GM10266 (cell line): ENCODE results near the gene LINGO3.
A peak's percentile ranks its signal among the peaks of the same experiment; 100 is the strongest.

Experiments used
- DNase-seq: peaks from one replicate; pipeline ENCODE4 v3.0.0; 2012; ENCODE audit errors: extremely low spot score
- CTCF ChIP-seq: IDR thresholded peaks from 2 replicates; pipeline ENCODE4 v1.5.1; 2012; ENCODE audit warnings: mild to moderate bottlenecking, low read depth; ENCODE audit not compliant: control insufficient read depth, insufficient read depth; ENCODE audit errors: missing control alignments

Gene LINGO3

GRCh38 chr19:2289714-2290435 is 18.1 kb downstream of the LINGO3 start:
- no peak for TF ChIP-seq CTCF
- peak; percentile 89 for DNase-seq

DNA sequence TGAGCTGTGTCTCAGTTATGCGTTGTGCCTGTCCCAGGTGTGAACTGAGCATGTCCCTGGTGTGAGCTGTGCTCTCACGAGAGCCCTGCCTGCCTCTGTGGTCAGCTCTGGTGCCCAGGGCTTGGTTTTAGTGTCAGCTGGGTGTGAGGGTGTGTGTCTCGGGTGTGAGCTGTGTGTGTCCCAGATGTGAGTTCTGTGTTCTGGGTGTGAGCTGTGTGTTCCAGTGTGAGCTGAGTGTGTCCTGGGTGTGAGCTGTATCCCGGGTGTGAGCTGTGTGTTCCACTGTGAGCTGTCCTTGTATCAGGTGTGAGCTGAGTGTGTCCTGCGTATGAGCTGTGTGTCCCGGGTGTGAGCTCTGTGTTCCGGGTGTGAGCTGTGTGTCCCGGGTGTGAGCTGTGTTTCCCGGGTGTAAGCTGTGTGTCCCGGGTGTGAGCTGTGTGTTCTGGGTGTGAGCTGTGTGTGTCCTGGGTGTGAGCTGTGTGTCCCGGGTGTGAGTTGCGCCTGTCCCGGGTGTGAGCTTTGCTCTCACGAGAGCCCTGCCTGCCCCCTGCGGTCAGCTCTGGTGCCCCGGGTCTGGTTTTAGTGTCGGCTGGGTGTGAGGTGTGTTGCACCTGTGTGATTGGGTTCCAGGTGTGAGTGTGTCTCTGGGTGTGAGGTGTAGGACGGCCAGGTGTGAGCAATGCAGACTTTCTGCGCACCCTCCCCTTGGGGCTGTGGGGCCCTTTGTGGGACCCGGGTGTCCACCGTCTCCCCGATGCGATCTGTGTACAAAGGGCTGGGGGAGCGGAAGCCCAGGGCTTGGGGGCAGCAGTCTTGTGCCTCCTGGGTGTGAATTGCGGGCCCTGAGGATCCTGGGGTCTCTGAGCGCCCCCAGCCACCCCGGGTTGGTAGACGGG is 18.9 kb downstream of the LINGO3 start:
- no peak for DNase-seq
- no peak for TF ChIP-seq CTCF

DNA sequence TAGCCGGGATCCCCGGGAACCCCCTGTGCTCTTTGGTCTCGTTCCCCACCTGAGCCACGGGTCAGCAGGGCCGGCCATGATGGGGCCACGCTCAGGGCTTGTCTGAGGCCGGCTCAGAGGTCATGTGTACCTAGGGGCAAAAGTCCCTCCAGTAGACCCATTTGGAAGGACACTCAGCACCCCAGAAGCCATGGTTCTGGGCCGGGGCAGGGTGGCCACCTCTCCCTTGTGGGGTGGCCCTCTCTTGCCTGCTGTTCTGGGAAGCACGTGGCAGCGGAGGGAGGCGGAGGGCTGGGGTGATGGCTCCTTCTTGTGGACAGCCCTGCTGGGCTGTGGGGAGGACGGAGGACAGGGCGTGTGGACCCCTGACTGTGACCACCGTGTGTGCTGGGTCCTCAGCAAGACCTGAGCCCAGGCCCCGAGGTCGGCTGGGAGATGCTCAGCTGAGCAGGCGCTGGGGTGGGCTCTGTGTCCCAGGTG is 19.6 kb downstream of the LINGO3 start:
- no peak for DNase-seq

DNA sequence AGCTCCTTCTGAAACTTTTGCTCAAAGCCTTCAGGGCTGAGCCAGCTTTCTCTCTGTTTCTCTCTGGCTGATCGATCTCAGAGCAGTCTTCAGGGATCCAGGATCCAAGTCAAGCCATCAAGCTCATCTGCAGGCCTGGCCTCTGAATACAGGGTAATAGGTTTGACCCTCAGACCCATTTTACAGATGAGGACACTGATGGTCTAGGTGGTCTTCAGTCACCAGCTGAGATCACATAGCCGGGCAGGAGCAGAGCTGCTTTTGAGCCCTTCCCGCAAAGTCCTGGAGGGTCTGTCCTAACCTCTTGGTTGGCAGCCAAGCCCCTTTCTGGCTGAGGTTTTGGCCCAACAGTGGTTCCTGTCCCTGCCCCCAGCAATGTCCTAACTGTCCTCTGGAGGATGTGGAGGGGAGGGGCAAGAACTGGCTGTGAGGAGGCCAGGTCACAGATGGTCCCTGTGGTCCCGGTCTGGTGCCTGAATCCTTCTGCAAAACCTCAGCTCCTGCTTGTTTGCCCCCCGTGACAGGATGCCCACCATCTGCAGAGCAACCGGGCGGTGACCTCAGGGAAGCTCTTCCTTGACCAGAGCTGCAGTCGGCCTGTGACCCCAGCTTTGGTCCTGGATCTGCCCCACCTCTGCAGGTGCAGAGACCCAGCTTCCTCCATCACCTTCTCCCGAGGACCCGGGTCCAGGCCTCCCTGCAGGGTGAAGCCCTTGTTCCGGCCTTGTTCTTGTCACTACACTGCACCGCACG is 20.2 kb downstream of the LINGO3 start:
- no peak for DNase-seq
- TF ChIP-seq CTCF, result no peak

More for the DNA sequence above, 19.6 kb downstream of the LINGO3 start:
- no peak for TF ChIP-seq CTCF

- TF ChIP-seq CTCF, result no peak
- no peak for DNase-seq
Observed at GRCh38 chr19:2286402-2287140, 21.4 kb downstream of the LINGO3 start.

DNA sequence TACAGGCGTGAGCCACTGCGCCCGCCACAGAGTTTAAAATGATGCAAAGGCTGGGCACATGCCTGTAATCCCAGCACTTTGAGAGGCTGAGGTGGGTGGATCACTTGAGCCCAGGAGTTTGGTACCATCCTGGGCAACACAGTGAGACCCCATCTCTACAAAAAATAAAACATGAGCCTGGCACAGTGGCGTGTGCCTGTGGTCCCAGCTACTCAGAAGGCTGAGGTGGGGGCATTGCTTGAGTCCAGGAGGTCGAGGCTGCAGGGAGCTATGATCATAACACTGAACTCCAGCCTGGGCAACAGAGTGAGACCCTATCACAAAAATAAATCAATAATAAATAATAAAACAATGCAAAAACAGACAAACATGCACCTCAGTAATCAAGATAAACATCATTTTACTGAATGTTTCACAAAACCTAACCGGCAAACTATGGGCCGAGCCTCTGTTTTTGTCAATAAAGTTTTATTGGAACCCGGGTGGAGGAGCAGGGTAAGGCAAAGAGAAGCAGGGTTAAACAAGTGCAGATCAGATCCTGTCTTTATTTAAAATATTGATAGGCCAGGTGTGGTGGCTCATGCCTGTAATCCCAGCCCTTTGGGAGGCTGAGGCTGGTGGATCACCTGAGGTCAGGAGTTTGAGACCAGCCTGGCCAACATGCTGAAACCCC is 24.0 kb downstream of the LINGO3 start:
- TF ChIP-seq CTCF, result no peak
- no peak for DNase-seq
